Uterus (tissue), 4 donors: Measurements from ENCODE around the gene ADGRL2. TPM values are rescaled to one million over a fixed set of nuclear protein-coding genes. Genes with fewer than 3 reads are reported as not detected.

Experiments used
- DNase-seq, 2 donors: peaks; one replicate each; pipeline ENCODE4 v3.0.0-alpha.2; 2019 to 2020
- H3K27ac ChIP-seq, 2 donors: fragments of 200-600 bp; sonication (generic); 1 replicate in 1 of 2; 2 replicates in 1 of 2; pipeline ENCODE4 v1.5.1; 2016 to 2018
- H3K27me3 ChIP-seq, 2 donors: fragments of 200-600 bp; sonication (generic); one replicate each; pipeline ENCODE4 v1.5.1; 2018 to 2019; ENCODE audit warnings: control low read depth in 1 of 2
- H3K36me3 ChIP-seq, 2 donors: fragments of 200-600 bp; sonication (generic); one replicate each; pipeline ENCODE4 v1.5.1; 2019; ENCODE audit warnings: control low read depth in 1 of 2
- H3K4me1 ChIP-seq, 2 donors: fragments of 200-600 bp; sonication (generic); one replicate each; pipeline ENCODE4 v1.5.1; 2018 to 2019; ENCODE audit warnings: control low read depth in 1 of 2
- H3K4me3 ChIP-seq, 2 donors: fragments of 200-600 bp; sonication (generic); 1 replicate in 1 of 2; 2 replicates in 1 of 2; pipeline ENCODE4 v1.5.1; 2018 to 2019; ENCODE audit warnings: mild to moderate bottlenecking in 1 of 2
- H3K9me3 ChIP-seq, 2 donors: fragments of 200-600 bp; sonication (generic); one replicate each; pipeline ENCODE4 v1.5.1; 2019; ENCODE audit warnings: control low read depth in 1 of 2
- CTCF ChIP-seq, 4 experiments: fragments of 200-600 bp in 2 of 4; fragments of 450-650 bp in 2 of 4; sonication (generic) in 2 of 4; IDR thresholded peaks; one replicate each; pipeline ENCODE4 v1.5.1; 2016 to 2019; ENCODE audit warnings: antibody characterized with exemption in 4 of 4, mild to moderate bottlenecking in 2 of 4, moderate library complexity in 1 of 4
- POLR2A ChIP-seq, 2 donors: fragments of 450-650 bp; IDR thresholded peaks; one replicate each; pipeline ENCODE4 v1.6.1; 2016; ENCODE audit warnings: antibody characterized with exemption in 2 of 2, mild to moderate bottlenecking in 1 of 2, moderate library complexity in 1 of 2
- intact Hi-C: fragments of 100-400 bp; cut with DNase I; formaldehyde crosslinking; loops from one replicate; pipeline ENCODE4 v1.15.1; 2023; ENCODE audit warnings: low total_unique reads
- total RNA-seq, 4 donors: library from RNA; depleted of rRNA in 3 of 4; stranded (reverse); fragments of >200 nt in 3 of 4; gene quantifications; one replicate each; pipeline versions ENCODE4 v1.1.0 to v1.2.4, GENCODE V29; 2014 to 2023
- donor health status: DM: yes; HTN: yes; CAD: no.

Gene ADGRL2
- total RNA-seq, 4 donors from 2014 or later = 29.1 to 200 (median 50.7) TPM

DNA sequence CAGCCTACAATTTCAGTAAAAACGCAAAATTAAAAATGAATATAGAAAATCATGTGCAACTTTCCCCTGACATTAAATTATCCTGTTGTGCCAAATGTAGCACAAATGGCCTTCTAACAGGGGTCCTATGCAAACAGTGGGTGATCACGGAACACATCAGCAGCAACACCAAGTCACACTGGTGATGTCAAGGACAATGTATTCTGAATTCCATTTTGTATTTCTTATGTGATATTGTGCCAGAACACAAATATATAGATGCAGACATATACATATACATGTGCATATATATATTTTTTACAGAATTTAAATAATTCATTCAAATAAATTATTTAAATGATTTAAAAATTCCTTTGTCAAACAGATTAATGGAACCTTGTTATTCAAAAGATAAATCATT lies 8.6 kb upstream of the ADGRL2 start:
- H3K27ac ChIP-seq = no peak overlapping the region
- H3K36me3 ChIP-seq = no peaks in the 10 kb centered on the region
- H3K4me3 ChIP-seq = no peak overlapping the region
- no peaks in the 10 kb centered on the region for H3K9me3 ChIP-seq
- H3K27me3 ChIP-seq = peaks cover 0 to 6% of the 10 kb centered on the region in 2 donors
- no peaks in the 10 kb centered on the region for H3K4me1 ChIP-seq
- TF ChIP-seq POLR2A (IDR thresholded peaks at IDR 0.05) (no peak), CTCF (IDR thresholded peaks at IDR 0.05) (no peak)
- intact Hi-C loops = no loop called here
- no peak for DNase-seq

- intact Hi-C loops = no loop called here
- Histone ChIP-seq H3K36me3 (no peaks in the 10 kb centered on the region), H3K27me3 (peaks cover 0 to 11% of the 10 kb centered on the region in 2 donors), H3K9me3 (no peaks in the 10 kb centered on the region), H3K27ac (no peak overlapping the region), H3K4me3 (no peak overlapping the region), H3K4me1 (no peaks in the 10 kb centered on the region)
- no peak for DNase-seq
- TF ChIP-seq POLR2A (IDR thresholded peaks at IDR 0.05) = no peak
- TF ChIP-seq CTCF (IDR thresholded peaks at IDR 0.05) = no peak
Observed at GRCh38 chr1:81797701-81798100, 3.0 kb upstream of the ADGRL2 start.

GRCh38 chr1:81799939-81800694 lies 617 bp upstream of the ADGRL2 start:
- DNase-seq = peak; percentile 36 to 64
- Histone ChIP-seq H3K27me3 (peaks cover 0 to 15% of the 10 kb centered on the region in 2 donors), H3K4me1 (no peaks in the 10 kb centered on the region), H3K27ac (peak overlapping the region; percentile 81 to 85), H3K9me3 (no peaks in the 10 kb centered on the region), H3K36me3 (no peaks in the 10 kb centered on the region), H3K4me3 (peak overlapping the region; percentile 37 to 68)
- no peak for TF ChIP-seq CTCF (IDR thresholded peaks at IDR 0.05)
- no peak for TF ChIP-seq POLR2A (IDR thresholded peaks at IDR 0.05)
- intact Hi-C loops = no loop called here

DNA sequence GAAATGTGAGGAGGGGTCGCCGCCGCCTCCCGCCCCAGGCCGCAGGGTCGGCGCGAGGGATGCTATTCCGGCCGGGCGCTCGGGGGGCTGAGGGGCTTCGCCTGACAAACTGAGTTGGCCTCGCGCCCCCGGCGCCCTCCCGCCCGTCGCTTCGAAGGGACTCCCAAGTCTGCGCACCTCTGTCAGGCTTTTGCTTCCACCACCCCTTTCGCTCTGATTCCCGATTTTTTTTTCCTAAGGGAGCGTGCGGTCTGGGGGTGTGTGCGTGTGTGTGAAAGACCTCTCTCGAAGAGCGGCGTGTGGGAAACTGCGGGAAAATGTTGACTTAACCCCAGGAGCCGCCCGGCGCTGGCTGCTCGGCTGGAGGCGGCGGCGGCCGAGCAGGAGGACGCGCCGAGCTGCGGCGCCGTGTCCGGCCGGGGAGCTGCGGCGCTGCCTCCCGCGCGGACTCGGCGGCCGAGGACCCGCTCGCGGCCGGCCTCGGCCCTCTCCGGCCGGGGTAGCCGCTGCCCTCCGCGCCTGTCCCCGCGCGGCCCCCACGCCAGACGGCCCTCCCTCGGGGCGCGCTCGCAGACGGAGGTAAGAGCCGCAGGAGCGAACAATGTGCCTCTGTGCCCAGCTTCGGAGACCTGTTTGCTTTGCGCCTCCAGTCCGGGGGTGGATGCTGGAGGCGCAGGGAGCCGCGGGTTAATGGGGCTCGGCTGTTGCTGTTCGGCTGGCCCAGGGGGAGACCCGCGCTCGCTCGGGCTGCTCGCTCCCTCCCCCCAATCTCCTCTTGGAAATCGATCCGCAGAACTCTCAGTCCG lies 1.1 kb downstream of the ADGRL2 start:
- intact Hi-C loops = no loop called here
- no peaks in the 10 kb centered on the region for H3K36me3 ChIP-seq
- H3K4me1 ChIP-seq = no peaks in the 10 kb centered on the region
- TF ChIP-seq CTCF (IDR thresholded peaks at IDR 0.05) = no peak
- TF ChIP-seq POLR2A (IDR thresholded peaks at IDR 0.05) = no peak
- no peaks in the 10 kb centered on the region for H3K9me3 ChIP-seq
- peak overlapping the region; percentile 81 to 85 for H3K27ac ChIP-seq
- H3K4me3 ChIP-seq = peak overlapping the region; percentile 37 to 68
- DNase-seq = peak in 1 of 2 donors; percentile 34
- peaks cover 0 to 24% of the 10 kb centered on the region in 2 donors for H3K27me3 ChIP-seq

DNA sequence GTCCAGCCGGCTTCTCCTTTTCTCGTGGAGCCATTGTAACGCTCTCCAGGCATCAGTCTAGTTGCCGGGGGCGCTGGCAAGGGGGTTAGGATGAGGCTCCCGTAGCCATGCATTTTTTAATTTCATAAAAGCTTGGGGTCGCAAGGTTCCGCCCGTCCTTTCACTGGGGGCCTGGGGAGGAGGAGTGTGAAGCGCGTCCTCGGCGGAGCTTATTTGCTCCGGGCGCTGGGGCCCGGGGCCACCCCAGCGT lies 1.6 kb downstream of the ADGRL2 start:
- peaks cover 0 to 26% of the 10 kb centered on the region in 2 donors for H3K27me3 ChIP-seq
- peak overlapping the region; percentile 37 to 68 for H3K4me3 ChIP-seq
- no peaks in the 10 kb centered on the region for H3K36me3 ChIP-seq
- no peaks in the 10 kb centered on the region for H3K4me1 ChIP-seq
- no peaks in the 10 kb centered on the region for H3K9me3 ChIP-seq
- no peak for TF ChIP-seq POLR2A (IDR thresholded peaks at IDR 0.05)
- no peak for TF ChIP-seq CTCF (IDR thresholded peaks at IDR 0.05)
- DNase-seq = no peak
- intact Hi-C loops = no loop called here
- peak overlapping the region; percentile 81 to 85 for H3K27ac ChIP-seq
